GM19240 (cell line): ENCODE results near the gene CYB561.

Source experiments
- DNase-seq: peaks from one replicate; pipeline ENCODE4 v3.0.0; 2011; ENCODE audit warnings: low spot score; ENCODE audit not compliant: insufficient read length

Gene CYB561, protein sequence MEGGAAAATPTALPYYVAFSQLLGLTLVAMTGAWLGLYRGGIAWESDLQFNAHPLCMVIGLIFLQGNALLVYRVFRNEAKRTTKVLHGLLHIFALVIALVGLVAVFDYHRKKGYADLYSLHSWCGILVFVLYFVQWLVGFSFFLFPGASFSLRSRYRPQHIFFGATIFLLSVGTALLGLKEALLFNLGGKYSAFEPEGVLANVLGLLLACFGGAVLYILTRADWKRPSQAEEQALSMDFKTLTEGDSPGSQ

GRCh38 chr17:63445954-63446752 is at the start of gene CYB561:
CYB561 (minus strand) TSS chr17:63446306; CDS start chr17:63437547, 8,759 bp downstream.
- DNase-seq, result peak; percentile 78

GRCh38 chr17:63495491-63495890 is 49.4 kb upstream of the CYB561 start:
- DNase-seq, result no peak

DNA sequence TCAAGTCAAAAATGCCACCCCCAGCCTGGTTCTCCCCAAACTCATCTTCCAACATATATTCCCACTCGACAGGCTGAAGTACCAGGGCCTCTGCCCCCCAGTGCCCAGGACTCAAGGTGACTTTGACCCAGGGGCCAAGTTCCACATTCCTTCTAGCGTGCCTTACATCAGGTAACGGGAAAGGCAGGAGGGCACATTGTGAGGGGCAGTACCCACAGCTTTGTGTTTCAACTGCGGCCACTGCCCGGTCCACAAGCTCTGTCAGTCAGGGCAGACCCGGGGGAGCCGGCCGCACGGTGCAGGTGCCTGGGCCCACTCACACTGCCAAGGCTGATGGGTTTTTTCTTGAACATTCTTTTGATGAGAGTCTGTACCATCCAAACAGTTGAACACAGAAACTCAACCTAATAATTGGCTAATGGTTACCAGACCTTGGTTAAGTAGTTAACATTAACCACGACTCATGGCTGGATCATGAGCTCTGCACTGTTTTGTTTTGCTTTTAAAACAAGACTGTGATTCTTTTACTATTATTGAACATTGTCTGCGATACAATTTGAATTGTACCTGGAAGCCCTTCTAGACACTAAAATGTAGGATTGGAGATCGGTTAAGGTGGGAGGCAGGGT is 48.3 kb upstream of the CYB561 start:
- DNase-seq, result no peak

GRCh38 chr17:63493411-63493810 is 47.3 kb upstream of the CYB561 start:
- DNase-seq, result no peak

- no peak for DNase-seq
Observed at GRCh38 chr17:63492940-63493339, 46.8 kb upstream of the CYB561 start.

DNA sequence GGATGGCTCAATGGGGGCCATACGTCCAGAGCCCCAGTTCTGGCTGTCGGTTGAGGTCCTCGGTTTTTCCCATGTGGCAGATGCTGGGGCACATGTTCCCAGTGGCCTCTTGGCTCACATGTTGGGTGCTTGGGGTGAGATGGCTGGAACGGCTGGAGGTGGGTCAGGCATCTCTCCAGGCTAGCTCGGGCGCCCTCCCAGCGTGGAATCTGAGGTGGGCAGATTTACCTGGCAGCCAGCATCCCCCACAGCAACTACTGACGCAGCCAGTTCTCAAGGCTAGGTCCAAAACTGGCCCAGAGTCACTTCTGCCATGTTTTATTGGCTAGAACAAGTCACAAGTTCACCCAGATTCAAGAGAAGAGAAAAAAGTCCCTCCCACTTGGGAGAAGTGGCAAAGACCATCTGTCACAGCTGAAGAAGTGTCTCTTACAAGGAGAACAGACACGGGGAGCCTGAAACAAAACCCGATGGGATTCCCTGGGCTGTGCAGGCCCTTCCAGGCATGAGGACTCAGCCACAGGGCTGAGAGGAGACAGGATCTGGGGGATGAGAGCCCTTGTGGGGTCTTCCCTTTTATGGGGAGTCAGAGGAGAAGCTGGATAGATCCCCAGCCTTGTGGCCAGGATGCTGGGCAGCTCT is 46.0 kb upstream of the CYB561 start:
- DNase-seq, result no peak

- no peak for DNase-seq
Observed at GRCh38 chr17:63491413-63491812, 45.3 kb upstream of the CYB561 start.

- DNase-seq, result no peak
Observed at GRCh38 chr17:63490858-63491400, 44.8 kb upstream of the CYB561 start.

GRCh38 chr17:63490329-63490728 is 44.2 kb upstream of the CYB561 start:
- DNase-seq, result no peak

GRCh38 chr17:63489291-63489690 is 43.2 kb upstream of the CYB561 start:
- no peak for DNase-seq

DNA sequence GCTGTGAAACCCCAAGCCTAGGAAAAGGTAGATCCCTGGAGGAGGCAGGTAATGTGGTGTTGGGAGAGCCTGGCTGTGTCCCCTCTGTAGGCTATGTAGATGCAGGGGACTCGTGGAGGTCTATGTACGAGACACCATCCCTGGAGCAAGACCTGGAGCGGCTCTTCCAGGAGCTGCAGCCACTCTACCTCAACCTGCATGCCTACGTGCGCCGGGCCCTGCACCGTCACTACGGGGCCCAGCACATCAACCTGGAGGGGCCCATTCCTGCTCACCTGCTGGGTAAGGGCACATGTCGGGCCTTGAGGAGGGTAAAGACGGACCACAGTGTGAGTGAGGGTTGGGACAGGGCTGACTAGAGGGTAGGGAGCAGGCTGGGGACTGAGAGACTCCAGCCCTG is 42.7 kb upstream of the CYB561 start:
- no peak for DNase-seq

GRCh38 chr17:63487014-63487339 is 40.9 kb upstream of the CYB561 start:
- no peak for DNase-seq

- DNase-seq, result no peak
Observed at GRCh38 chr17:63486317-63487013, 40.4 kb upstream of the CYB561 start.

- DNase-seq, result no peak
Observed at GRCh38 chr17:63483655-63484575, 37.8 kb upstream of the CYB561 start.

DNA sequence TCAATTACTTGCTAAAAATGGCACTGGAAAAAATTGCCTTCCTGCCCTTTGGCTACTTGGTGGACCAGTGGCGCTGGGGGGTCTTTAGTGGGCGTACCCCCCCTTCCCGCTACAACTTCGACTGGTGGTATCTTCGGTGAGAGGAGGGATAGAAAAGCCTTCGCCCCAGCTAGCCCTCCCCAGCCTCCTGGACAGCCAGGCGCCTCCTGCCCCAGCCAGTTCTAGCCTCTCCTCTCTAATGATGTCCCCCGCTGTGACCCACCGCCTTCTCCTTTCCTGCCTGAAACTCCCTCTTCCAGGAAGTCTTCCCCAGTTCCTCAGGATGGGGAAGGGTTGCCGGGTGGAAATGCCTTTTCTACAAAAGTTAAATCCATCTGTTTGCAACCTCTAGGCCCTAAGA is 36.9 kb upstream of the CYB561 start:
- DNase-seq, result no peak

DNA sequence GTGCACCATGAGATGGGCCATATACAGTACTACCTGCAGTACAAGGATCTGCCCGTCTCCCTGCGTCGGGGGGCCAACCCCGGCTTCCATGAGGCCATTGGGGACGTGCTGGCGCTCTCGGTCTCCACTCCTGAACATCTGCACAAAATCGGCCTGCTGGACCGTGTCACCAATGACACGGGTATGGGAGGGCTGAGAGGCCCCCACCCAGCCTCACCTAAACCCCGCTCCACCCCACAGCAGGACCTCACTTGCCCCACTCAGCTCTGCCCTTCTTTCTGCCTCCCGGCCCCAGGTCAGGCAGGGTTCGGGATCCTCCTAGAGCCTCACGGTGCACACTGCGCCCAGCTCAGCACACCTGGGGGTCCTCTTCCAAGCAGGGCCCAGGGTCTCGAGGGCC is 36.4 kb upstream of the CYB561 start:
- no peak for DNase-seq

DNA sequence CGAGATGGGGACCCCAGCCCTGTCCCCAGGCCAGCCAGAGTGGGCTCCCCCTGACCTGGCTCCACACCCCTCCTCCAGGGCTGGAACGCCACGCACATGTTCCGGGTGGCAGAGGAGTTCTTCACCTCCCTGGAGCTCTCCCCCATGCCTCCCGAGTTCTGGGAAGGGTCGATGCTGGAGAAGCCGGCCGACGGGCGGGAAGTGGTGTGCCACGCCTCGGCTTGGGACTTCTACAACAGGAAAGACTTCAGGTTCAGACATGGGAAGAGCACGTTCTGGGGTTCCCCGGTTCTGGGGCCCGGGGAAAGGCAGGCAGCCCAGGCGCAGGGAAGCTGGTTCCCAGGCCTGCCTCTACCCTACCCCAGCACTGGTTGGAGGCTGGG is 35.4 kb upstream of the CYB561 start:
- no peak for DNase-seq

- no peak for DNase-seq
Observed at GRCh38 chr17:63480826-63481487, 34.9 kb upstream of the CYB561 start.

DNA sequence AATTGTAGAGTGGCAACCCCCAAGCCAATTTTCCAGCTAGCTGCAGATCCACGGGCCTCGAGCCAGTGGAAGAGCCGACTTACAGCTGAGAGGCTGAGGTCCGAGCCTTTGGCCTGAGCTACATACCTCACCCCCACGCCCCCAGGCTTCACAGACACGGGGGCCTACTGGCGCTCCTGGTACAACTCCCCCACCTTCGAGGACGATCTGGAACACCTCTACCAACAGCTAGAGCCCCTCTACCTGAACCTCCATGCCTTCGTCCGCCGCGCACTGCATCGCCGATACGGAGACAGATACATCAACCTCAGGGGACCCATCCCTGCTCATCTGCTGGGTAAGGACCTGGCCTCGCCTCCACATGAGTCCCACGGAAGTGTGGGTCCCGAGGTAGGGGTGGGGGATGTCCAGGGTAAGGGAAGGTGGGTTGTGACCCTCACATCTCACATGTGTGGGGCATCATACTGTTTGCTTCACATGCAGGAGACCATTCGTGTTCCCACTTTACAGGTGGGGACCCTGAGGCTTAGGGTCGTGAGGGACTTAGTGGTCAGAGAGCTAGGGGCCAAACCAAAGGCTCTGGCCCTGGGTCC is 34.2 kb upstream of the CYB561 start:
- no peak for DNase-seq
